GM19035 (cell line): ENCODE results near the gene SNCB.

Source experiments
- ATAC-seq: cut with Tn5 transposase; IDR thresholded peaks from one replicate; pipeline ENCODE4 v1.9.1; 2021; ENCODE audit not compliant: unreplicated experiment

Gene SNCB

DNA sequence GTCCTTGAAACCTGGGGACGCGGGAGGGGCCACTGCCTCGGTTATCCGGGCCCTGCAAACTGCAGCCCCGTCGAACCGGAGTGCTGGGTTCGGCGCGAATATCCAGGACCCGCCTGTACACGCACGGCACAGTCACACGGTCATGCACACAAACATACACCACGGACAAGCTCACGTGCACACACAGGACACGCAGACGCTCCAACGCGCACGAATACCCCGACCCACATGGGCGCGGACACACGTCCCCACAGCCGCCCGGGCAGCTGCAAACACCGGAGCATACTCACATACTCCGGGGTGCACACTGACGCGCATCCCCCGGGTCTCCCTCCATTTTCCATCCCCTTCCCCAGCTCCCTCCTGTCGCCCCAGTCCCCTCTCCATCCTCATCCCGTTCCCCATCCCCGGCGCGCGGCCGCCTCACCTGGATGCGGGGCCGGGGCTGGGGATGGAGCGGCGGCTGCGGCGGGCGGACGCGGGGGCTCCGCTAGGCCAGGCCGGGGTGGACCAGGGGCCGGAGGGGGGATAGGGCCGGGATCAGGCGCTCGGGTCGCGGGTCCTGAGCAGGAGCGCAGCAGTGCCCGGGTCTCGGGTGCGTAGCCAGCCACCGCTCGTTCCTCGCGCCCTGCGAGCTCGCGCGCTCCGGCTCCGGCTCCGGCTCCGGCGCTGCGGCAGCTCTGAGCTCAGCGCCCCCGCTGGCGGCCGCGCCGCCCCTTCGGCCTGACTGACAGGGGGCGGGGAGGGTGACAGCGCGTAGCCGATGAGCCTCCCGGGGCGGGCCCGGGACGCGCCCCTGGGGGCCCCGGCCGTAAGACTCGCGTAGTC is at the start of gene SNCB, which contains the start of gene EIF4E1B:
SNCB (minus strand) TSS at position 682 of the 828 bp plus-strand sequence. CDS start 880 bp downstream, outside the sequence.
EIF4E1B (plus strand) TSS at position 823 of the 828 bp plus-strand sequence. CDS start 12,113 bp downstream, outside the sequence.
- ATAC-seq = peak; percentile 64

DNA sequence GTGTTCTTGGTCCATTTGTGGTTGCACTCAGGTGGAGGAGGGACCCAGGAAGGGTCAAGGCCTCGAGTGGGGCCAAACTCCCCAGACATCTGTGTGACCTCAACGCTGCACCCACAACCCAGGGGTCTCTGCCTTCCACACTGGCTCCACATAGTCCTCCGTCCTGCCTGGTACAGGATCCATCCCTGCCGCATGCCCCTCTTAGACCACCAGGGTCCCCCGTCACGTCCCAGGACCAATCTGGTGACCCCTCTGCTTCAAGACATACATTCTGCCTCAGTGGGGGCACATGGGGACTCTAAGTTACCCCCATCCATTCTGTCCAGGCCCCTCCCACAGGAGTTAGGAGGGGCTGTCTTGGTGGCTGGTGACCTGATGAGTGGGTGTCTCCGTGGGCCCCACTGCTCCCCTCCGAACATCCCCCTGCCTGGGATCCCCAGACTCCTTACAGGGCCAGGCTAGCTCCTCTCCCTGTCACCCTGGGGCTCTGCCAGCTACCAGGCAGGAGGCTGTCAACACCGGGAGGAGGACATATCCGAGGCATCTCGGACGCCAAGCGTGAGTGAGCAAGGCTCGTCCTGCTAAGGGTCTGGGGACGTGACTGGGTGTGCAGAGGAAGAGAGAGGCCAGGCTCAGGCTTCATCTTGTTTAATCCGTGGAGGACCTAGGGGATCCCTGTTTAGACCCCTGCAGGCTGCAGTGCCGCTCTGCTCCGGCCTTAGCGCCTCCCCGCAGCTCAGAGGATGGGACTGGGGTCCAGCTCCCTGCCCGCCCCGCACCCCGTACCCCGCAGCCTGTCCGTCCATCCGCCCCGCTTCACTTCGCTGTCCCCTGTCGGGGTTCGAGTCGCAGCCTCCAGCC is 49.3 kb upstream of the SNCB start:
- no peak for ATAC-seq

DNA sequence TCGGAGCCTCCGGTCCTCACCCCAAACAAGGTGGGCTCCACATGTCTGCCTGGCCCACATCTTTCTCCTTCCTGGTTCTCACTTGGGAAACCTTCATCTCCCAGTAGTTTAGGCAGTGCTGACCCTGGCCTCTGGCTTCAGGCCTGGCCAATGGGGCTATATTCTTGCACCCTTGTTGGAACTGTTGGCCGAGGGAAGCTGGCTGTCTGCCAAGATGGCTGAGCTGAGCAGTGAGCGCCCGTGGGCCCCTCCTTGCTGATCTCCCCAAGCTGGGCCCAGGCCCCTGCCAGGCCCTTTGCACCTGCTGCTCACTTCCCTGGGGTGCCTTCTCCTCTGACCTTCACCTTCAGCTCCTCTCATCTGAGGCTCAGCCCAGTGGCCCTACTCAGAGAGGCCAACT is 48.2 kb upstream of the SNCB start:
- no peak for ATAC-seq

DNA sequence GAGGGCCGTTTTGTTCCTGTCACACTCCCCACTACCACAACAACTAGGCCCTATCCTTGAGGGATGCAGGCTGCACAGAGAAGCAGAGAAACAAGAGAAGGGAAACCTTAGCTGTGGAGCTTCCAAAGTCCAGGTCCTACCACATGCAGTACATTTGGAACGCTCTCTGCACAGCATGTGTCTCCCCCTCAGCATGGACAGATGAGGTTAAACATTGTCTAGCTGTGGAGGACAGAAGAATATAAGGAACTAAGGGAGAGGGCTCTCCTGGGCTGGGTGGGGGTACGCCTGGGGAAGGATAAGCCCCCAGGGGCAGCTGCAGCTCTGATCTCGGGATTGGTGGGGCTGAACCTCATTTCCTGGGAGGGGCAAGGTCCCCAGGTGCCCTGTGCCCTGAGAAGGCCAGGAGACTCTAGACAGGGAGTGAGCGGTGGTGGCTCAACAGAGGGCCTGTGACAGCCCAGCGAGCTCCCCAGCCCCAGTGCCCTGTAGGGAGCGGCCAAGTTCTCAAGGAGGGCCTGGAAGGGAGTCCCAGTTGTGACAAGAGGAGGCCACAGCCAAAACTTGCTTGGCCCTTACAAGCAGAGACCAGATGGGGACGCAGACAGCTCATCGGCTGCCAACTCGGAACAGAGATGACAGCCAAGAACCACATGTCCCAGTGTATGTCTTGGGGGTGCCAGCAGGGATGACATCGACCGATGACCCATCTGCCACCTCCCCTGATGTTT is 47.0 kb upstream of the SNCB start:
- no peak for ATAC-seq

DNA sequence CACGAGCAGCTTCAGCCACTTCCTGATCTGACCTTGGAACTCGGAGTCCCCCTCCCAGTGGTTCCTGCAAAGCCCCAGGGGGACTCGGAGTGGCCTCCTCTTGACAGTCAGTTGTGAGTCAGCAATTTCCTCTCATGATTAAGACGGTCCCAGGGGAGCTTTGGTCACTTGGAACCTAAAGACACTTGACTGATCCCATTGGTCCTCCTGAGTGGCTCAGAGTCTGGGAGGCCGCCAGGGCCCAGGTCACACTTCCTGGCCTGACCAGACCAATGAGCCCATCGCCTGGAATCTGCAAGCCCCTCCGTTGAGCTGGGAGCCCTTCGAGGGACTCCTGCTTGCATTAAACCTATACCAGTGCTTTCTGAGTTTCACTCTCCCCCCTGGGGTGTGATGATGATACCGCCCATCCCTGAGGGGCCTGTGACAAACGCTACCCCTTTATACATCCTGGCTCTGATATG is 46.1 kb upstream of the SNCB start:
- peak; percentile 60 for ATAC-seq

DNA sequence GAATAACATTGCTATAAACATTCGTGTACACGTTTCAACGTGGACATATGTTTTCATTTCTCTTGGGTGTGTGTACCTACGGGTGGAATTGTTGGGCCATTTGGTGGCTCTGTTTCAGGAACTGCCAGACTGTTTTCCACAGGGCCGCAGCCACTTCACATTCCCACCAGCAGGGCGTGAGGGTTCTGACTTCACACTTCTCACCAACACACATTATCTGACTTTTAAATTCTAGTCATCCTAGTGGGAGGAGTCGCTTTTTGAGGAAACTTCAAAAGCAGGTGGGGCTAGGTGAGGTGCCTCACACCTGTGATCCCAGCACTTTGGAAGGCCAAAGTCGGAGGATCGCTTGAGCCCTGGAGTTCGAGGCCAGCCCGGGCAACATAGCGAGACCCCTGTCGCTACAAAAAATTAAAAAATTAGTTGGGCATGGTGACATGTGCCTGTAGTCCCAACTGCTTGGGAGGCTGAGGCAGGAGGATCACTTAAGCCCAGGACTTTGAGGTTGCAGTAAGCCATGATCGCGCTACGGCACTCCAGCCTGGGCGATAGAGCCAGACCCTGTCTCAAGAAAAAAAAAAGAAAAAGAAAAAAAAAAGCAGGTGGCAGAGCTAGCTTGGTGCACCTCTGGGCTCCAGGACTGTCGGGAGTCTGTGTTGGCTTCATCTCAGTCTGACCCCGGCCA is 45.5 kb upstream of the SNCB start:
- peak; percentile 21 for ATAC-seq

DNA sequence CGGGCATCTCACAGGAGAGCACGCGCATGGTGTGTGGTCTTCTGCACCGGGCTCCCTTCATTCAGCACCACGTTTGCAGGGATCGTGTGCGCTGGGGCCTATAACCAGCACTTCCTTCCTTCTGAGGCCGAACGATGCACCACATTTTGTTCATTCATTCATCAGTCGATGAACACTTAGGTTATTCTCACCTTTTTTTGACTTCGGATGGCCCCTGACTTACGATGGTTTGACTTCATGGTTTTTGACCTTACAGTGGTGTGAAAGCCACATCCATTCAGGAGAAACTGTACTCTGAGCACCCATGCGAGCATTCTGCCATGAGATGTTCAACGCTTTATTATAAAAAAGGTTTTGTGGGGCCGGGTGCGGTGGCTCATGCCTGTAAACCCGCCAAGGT is 44.5 kb upstream of the SNCB start:
- ATAC-seq = no peak

DNA sequence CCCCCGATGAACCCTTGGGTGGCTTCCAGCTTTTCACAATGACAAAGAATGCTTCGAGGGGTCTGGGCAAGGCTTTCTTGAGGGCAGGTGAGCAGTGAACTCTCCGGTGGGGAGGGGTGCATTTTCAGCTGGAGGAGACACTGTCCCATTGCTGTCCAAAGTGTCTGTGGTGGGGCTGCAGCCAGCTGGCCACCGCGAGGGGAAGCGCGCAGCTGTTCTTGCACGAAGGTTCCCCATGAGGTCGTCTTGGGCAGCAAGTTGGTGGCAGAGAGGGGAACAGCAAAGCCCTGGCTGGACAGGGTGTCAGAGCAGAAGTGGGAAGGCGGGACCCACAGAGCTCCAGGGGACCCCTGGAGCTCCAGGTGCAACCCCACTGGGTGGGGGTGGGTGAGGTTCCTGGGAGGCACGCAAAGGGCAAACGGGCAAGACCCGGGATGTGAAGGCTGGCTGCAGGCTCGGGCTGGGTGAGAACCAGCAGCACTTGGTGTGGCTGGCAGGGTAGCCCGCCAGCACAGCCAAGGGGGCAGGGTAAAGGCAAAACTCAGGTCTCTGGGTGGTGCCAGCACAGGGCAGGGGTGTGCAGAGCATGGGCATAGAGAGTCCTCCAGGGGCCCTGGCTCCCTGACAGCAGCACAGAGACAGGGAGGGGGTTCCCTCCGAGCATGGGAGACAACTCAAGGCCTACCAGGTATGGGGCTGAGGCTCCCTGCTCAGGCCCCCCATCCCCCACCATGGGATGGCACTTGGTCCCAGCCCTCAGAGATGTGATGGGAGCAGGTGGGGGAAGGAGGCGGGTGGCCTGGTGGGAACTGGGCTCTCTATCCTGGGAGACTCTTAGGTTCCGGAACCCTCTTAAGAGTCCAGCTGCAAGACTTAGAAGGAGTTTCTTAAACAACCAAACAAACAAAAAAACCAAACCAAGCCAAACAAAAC is 43.6 kb upstream of the SNCB start:
- ATAC-seq = no peak

DNA sequence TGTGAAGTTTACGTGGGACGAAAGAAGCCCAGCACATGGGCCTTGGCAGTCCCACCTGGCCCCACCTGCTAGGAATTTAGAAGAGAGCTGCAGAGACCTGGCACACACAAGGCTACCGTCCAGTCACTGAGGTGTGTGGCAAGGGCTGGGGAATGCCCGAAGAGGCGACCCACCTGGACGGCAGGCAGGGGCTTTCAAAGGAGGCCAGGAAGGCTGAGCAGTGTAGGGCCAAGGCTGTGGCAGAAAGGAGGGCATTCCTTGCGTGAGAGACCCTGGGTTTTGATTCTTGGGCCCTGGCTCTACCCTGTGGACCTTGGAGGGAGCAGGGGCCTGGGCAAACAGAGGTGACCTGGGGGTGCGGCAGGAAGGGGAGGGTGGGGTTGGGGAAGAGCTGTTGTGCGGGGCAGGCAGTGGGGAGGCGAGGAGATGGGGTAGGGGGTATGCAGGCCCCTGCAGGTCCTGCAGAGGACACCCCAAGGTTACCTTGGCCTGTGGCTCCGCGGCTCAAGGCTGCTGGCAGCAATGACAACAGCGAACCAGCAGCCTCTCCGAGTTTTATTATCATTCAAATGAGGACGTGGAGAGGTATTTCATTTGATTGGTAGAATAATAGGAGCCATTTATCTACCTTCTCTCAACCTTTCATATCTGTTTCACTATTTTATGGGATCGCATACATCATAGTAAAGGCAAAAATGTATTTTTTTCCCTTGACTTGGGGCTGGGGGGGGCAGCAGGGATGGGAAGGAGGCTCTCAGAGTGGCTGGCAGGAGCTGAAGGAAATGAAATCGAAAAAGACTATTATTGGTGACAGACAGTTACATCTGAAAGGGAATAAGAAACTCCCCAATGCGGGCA is 41.8 kb upstream of the SNCB start:
- no peak for ATAC-seq

DNA sequence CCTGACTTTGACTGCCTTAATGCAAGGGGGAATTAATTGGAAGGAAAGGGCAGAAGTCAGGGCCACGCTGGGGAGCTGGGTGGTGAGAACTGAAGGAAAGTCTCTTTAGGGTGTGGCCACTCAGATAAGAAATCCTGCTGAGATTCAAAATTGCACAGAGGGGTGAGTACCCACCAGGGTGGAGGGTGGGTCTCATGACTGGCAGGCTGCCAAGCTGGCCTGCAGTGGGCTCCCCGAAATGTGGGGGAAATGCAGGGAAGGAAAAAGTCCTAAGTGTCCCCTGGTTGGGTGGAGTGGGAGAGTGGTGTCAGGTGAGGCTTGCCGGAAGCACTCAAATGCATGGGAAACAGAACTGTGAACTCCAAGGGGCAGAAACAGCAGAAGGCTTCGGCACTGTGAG is 41.1 kb upstream of the SNCB start:
- no peak for ATAC-seq

DNA sequence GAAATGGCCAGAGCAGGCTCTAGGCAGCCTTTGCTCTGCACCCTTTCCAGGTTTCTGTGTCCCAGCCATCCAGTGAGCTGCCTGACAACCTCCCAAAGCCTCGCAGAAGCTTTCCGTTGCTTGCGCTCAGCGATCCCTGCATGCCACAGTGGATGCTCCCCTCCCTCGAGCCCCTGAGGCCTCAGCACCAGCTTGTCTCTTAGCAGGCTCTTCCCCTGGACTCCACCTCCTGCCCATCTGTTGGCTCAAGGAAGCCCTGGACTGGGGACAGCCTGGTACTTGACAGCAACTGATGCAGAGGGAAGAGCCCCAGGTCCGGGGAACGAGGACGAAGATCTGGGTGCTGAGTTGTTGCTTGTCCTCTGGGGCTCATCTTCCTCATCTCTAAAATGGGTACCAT is 40.1 kb upstream of the SNCB start:
- ATAC-seq = no peak

DNA sequence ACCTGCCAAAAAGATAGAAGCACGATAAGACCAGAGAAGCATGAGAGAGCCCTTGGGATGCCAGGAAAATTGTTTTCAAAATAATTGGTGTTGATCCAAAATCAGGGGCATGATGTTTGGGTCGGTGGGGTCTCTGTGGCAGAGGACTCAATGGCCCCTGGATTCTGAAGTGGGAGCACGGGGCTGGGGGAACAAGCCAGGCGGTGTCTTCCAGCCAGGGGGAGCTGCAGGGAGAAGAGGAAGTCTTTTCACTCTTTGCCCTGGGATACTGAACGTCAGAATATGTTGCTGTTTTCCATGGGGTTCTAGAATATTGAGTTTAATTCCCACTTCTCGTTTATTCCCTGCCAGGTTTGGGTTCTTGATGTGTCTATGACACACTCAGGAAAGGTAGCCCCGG is 37.3 kb upstream of the SNCB start:
- ATAC-seq = no peak

DNA sequence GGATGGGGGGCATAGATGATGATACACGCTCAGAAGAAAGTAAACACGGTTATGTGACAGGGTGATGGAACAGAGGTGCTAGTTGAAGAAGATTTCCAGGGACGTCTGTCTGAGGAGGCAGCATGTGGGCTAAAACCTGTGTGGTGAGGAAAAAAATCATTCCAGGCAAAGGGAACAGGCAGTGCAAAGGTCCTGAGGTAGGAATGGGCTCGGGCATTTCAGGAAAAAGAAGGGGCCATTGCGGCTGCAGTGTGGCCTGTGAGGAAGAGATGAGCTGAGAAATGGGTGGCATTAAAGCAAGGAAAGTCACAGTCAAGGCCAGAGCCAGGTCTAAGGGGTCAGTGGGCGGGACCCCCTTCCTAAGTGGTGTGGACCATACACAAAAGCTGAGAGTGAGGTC is 35.2 kb upstream of the SNCB start:
- no peak for ATAC-seq

DNA sequence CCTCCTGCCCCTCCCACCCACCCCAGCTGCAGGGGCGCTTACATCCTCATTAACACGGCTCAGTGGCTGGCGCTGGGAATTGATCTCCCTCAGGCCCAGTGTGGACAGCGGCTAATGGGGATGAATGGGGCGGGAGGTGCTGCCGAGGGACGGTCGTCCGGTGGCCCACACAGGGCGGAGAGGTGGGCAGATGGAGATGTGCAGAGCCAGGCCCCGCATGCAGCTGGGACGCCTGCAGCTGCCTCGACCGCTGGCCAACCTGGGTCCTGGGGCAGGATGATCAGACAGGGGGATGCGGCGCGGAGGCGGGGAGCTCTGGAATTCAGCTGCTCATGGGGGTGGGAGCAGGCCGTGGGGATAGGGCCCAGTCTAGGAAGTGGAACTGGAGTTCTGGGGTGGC is 34.6 kb upstream of the SNCB start:
- ATAC-seq = no peak

DNA sequence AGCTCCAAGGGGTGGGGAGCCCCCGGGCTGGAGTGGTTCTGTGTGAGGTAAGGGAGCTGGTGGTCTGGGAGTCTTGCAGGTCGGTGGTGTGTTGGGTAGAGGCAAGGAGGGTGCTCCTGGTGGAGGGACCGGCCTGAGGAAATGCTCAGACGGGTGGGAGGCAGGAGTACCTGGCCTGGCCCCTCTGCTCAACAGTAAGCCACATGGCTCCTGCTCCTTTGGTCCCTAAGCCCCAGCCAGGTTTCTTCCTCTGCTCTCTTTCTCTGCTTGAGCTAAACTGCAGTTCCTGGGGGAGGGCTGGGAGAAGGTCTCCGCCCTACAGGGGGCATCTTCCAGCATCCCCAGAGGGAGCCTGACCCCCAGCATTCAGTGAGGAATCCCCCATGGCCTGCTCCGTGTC is 34.1 kb upstream of the SNCB start:
- no peak for ATAC-seq

DNA sequence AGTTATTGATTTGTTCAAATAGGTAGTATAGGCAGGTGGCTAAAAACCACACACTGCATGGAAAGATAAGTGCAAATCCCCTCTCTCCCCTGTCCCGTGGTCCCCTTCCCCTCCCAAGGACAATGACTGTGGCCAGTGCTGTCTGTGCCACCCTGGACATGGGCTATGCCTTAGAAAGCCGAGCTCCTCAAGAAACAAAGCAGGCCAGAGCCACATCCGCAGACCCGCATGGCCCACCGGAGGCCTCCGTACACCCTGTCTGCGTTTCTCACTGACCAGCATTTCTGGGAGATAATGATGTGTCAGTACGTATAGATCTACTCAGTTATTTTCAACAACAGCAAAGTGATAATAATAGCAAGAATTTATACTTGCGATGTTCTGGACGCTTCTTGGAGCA is 33.2 kb upstream of the SNCB start:
- ATAC-seq = no peak

DNA sequence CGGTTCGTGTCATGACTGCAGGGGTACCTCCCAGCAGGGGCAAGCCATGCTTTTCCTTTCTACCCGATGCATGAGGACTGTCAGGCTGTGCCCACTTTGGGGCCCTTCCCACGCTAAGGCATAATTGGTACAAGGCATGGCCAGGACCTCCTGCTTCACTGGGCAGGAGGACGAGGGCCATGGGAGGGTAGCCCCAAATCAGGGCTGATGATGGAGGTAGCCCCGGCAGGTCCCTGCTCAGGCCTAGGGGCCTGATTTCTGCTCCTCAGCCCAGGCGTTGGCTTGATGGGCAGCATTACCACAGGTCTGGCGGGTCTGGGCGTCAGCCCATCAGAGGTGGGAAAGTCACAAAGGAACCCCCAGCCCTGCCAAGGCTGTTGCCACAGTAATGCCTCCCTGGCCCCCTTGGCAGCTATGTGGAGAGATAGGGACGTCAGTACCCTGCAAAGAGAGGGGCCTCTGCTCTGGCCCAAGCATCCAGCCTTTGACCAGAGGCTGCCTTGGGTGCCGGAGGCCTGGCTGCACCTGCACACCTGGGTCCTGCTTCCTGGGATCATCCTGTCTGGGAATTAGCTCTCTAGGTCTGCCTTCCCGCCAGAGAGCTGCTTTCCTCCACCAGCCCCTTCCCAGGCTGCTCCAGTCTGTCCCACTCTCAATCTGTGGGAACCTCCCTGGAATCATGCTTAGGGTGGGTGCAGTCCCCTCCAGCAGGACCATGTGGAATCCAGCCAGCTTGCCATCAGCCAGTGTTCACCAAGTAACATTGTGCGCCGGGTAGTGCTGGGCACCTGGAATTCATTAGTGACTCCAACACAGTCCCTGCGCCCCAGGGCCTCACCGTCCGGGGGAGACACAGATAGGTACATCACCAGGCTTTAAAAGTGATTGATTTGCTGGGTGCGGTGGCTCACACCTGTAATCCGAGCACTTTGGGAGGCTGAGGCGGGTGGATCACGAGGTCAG is 32.3 kb upstream of the SNCB start:
- no peak for ATAC-seq
